ENCODE measurements around the gene MAST4.

MAST4 gene

GRCh38 chr5:66989286-66989685 lies 393.1 kb downstream of the MAST4 start:
- DNase-seq (ENCODE audit: low read depth in 2 of 2): no peak

- DNase-seq (ENCODE audit: low read depth in 2 of 2): no peak
Measured at GRCh38 chr5:66989781-66990180, 393.6 kb downstream of the MAST4 start.

- DNase-seq (ENCODE audit: low read depth in 2 of 2): no peak
Measured at GRCh38 chr5:66991746-66992145, 395.6 kb downstream of the MAST4 start.

GRCh38 chr5:66992547-66992946 lies 396.4 kb downstream of the MAST4 start:
- DNase-seq (ENCODE audit: low read depth in 2 of 2): no peak

GRCh38 chr5:66993448-66993847 lies 397.3 kb downstream of the MAST4 start:
- no peak for DNase-seq (ENCODE audit: low read depth in 2 of 2)

- no peak for DNase-seq (ENCODE audit: low read depth in 2 of 2)
Measured at GRCh38 chr5:66993882-66994281, 397.7 kb downstream of the MAST4 start.

GRCh38 chr5:66994790-66995189 lies 398.6 kb downstream of the MAST4 start:
- DNase-seq (ENCODE audit: low read depth in 2 of 2): no peak

- no peak for DNase-seq (ENCODE audit: low read depth in 2 of 2)
Measured at GRCh38 chr5:67000794-67001475, 404.7 kb downstream of the MAST4 start.

GRCh38 chr5:67002832-67003684 lies 406.9 kb downstream of the MAST4 start:
- DNase-seq (ENCODE audit: low read depth in 2 of 2): no peak

GRCh38 chr5:67003685-67003934 lies 407.4 kb downstream of the MAST4 start:
- DNase-seq (ENCODE audit: low read depth in 2 of 2): no peak

GRCh38 chr5:67003935-67004729 lies 407.9 kb downstream of the MAST4 start:
- peak; percentile 74 to 85 for DNase-seq (ENCODE audit: low read depth in 2 of 2)

- no peak for DNase-seq (ENCODE audit: low read depth in 2 of 2)
Measured at GRCh38 chr5:67004730-67005350, 408.6 kb downstream of the MAST4 start.

GRCh38 chr5:67005737-67006499 lies 409.7 kb downstream of the MAST4 start:
- DNase-seq (ENCODE audit: low read depth in 2 of 2): no peak

GRCh38 chr5:67006500-67006848 lies 410.3 kb downstream of the MAST4 start:
- DNase-seq (ENCODE audit: low read depth in 2 of 2): no peak

GRCh38 chr5:67009028-67009427 lies 412.8 kb downstream of the MAST4 start:
- DNase-seq (ENCODE audit: low read depth in 2 of 2): no peak

- DNase-seq (ENCODE audit: low read depth in 2 of 2): no peak
Measured at GRCh38 chr5:67010684-67011409, 414.7 kb downstream of the MAST4 start.

- DNase-seq (ENCODE audit: low read depth in 2 of 2): no peak
Measured at GRCh38 chr5:67011422-67011821, 415.2 kb downstream of the MAST4 start.

- DNase-seq (ENCODE audit: low read depth in 2 of 2): no peak
Measured at GRCh38 chr5:67012171-67012570, 416.0 kb downstream of the MAST4 start.

- DNase-seq (ENCODE audit: low read depth in 2 of 2): no peak
Measured at GRCh38 chr5:67013719-67014118, 417.5 kb downstream of the MAST4 start.

- DNase-seq (ENCODE audit: low read depth in 2 of 2): no peak
Measured at GRCh38 chr5:67014191-67014590, 418.0 kb downstream of the MAST4 start.

GRCh38 chr5:67014957-67015400 lies 418.8 kb downstream of the MAST4 start:
- DNase-seq (ENCODE audit: low read depth in 2 of 2): no peak

All from stimulated activated CD4-positive, alpha-beta T cell treated with anti-CD3 and anti-CD28 coated beads, Interleukin-1b, Interleukin-23, amount 100 ng/mL, for 4 hours (primary cell).